ENCODE results near the gene PSMB3. TPM values are rescaled to one million over a fixed set of nuclear protein-coding genes. Genes with fewer than 3 reads are reported as not detected.

Gene PSMB3
- polyA plus RNA-seq, 2 of the 4 experiments (the other 2 are of a cell fraction): 417 to 463 TPM

DNA sequence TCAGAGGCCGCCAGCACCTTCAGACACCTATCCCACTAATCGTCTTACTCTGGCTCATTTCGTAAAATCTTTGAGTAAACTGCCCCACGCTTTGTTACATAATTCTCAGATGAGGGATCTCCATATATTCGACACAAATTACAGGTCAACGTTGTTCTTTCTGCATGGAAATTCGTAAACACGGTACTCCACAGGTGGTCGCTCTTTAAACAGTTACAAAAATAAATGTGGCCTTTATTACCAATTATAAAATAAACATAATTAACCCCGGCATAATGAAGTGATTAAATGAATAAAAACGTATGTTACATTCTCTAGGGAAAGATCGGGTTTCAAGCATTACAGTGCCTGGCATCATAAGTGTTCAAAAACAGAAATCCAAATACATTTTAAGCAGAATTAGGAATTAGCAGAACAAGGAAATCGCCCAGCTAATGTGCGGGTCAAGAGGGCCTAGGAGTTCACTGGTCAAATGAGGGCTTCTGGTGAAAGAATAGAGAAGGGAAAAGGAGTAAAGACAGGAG lies 47.8 kb downstream of the PSMB3 start:
- H3K9me3 ChIP-seq: peaks cover 5% of the 10 kb centered on the region; the same call in 1 of the 3 replicates
- ChIA-PET POLR2A (interaction anchor here (1.1 to 2.2 kb wide), 4 partner anchors 25 to 52 kb away, joined by 3 to 4 read pairs (median 3); partner anchors contain the start of gene CWC25), CTCF (interaction anchor here (1.0 to 2.0 kb wide), 2 partner anchors 13 to 70 kb away, joined by 4 to 5 read pairs; partner anchors contain the start of gene CISD3)
- peaks cover 27% of the 10 kb centered on the region for H3K4me1 ChIP-seq
- TF ChIP-seq FOXS1 (CRISPR knock-in tag; IDR thresholded peaks at IDR 0.05) (no peak), MAZ (IDR thresholded peaks at IDR 0.05; ENCODE audit: borderline replicate concordance, low read depth, low read length) (no peak), JUNB (IDR thresholded peaks at IDR 0.05) (no peak), ZSCAN20 (CRISPR knock-in tag; IDR thresholded peaks at IDR 0.05) (no peak), ZFP36 (IDR thresholded peaks at IDR 0.05; ENCODE audit: borderline replicate concordance, partially characterized antibody) (no peak), CHD2 (IDR thresholded peaks at IDR 0.05; ENCODE audit: low read length, partially characterized antibody) (no peak), HOXB5 (CRISPR knock-in tag; IDR thresholded peaks at IDR 0.05) (0 out of 2 replicates have a peak, but pooled peaks have one; percentile 10), HOXB13 (CRISPR knock-in tag; IDR thresholded peaks at IDR 0.05; ENCODE audit: low read depth) (no peak), CHD4 (IDR thresholded peaks at IDR 0.05; ENCODE audit: borderline replicate concordance) (no peak), CBX2 (IDR thresholded peaks at IDR 0.05; ENCODE audit: borderline replicate concordance, low read depth) (no peak), EP300 (IDR thresholded peaks at IDR 0.05) (no peak), HDAC2 (IDR thresholded peaks at IDR 0.05) (0 out of 2 replicates have a peak, but pooled peaks have one; percentile 23), RFX5 (IDR thresholded peaks at IDR 0.05) (0 out of 2 replicates have a peak, but pooled peaks have one; percentile 7), SMC3 (IDR thresholded peaks at IDR 0.05) (no peak), HMGXB4 (CRISPR knock-in tag; IDR thresholded peaks at IDR 0.05; ENCODE audit: borderline replicate concordance) (no peak), ZNF302 (CRISPR knock-in tag; IDR thresholded peaks at IDR 0.05) (no peak), RAD21 (conservative IDR thresholded peaks at IDR 0.05 in 1 of 2, IDR thresholded peaks at IDR 0.05 in 1 of 2) (no peak), KDM5A (IDR thresholded peaks at IDR 0.05) (no peak), ESRRA (IDR thresholded peaks at IDR 0.05; ENCODE audit: borderline replicate concordance, low read length) (no peak)
- TF ChIP-seq, protein P1, sequence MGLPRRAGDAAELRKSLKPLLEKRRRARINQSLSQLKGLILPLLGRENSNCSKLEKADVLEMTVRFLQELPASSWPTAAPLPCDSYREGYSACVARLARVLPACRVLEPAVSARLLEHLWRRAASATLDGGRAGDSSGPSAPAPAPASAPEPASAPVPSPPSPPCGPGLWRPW (IDR thresholded peaks at IDR 0.05): no peak
- 28% methylated on average over 14 of the region's 14 CpGs for WGBS (ENCODE audit: missing lambda C conversion rate)
- ATAC-seq (no peak; a peak in 1 of 6 replicates), DNase-seq (ENCODE audit: low read depth in 1 of 2, low spot score in 1 of 2) (no peak), FAIRE-seq (no peak)
- H3K27ac ChIP-seq: peak overlapping the region; percentile 92 to 98
- peak overlapping the region; percentile 91 for H3K4me3 ChIP-seq
- peak overlapping the region; percentile 76 for H3K4me2 ChIP-seq

- ATAC-seq (no peak; a peak in 1 of 6 replicates), FAIRE-seq (no peak), DNase-seq (ENCODE audit: low read depth in 1 of 2, low spot score in 1 of 2) (no peak)
- peaks cover 5% of the 10 kb centered on the region; the same call in 1 of the 3 replicates for H3K4me1 ChIP-seq
- WGBS (ENCODE audit: missing lambda C conversion rate): 90% methylated on average over 7 of the region's 7 CpGs
- no peak overlapping the region for H3K4me3 ChIP-seq
- ChIA-PET CTCF (interaction anchor here (0.6 to 1.7 kb wide), 4 partner anchors 13 to 149 kb away, joined by 3 to 6 read pairs (median 4); no protein-coding TSS in a partner anchor), POLR2A (no interaction called here)
- no peak overlapping the region for H3K4me2 ChIP-seq
- H3K27ac ChIP-seq: no peak overlapping the region
- H3K9me3 ChIP-seq: peaks cover 3% of the 10 kb centered on the region; the same call in 1 of the 3 replicates
- TF ChIP-seq JUNB (IDR thresholded peaks at IDR 0.05) (no peak), SREBF2 (IDR thresholded peaks at IDR 0.05) (no peak), POLR2A (IDR thresholded peaks at IDR 0.05; ENCODE audit: low read length) (no peak), ESRRA (IDR thresholded peaks at IDR 0.05; ENCODE audit: borderline replicate concordance, low read length) (no peak), ATOH8 (CRISPR knock-in tag; IDR thresholded peaks at IDR 0.05; ENCODE audit: low read depth) (no peak), HEYL (CRISPR knock-in tag; IDR thresholded peaks at IDR 0.05) (no peak)
- TF ChIP-seq, protein P2, sequence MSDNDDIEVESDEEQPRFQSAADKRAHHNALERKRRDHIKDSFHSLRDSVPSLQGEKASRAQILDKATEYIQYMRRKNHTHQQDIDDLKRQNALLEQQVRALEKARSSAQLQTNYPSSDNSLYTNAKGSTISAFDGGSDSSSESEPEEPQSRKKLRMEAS (IDR thresholded peaks at IDR 0.05): no peak
Observed at GRCh38 chr17:38809828-38810227, 57.3 kb downstream of the PSMB3 start.

Small RNAs within 50 kb of the gene (small RNA-seq; reads per million reads assigned to genes)
- gene MIR4726: 0 to 2.5 (median 0) reads per million in 6 experiments
- 0 to 4.6 (median 1.4) reads per million in 6 experiments for gene RNA5SP440
- gene RNU6-866P: 0 reads per million in 6 experiments

Other genes with a start within 250 kb of the PSMB3 start
- 1.3 and 1.4 TPM in 2 replicates for gene SRCIN1, start 146.8 kb upstream of the PSMB3 start, polyA plus RNA-seq (2011; rRNA removed)
- 2.1 to 3.4 TPM (median 2.6 TPM) in 3 replicates for gene SRCIN1, start 146.8 kb upstream of the PSMB3 start, polyA plus RNA-seq (2017; fragmentation: RNase III; extraction: RNeasy Plus Mini Kit Qiagen cat#74134 plus additional on column Dnase treatment)
- 4.6 and 5.1 TPM in 2 replicates for gene EPOP, start 77.8 kb upstream of the PSMB3 start, polyA plus RNA-seq (2011; rRNA removed)
- gene EPOP, start 77.8 kb upstream of the PSMB3 start, polyA plus RNA-seq (2017; fragmentation: RNase III; extraction: RNeasy Plus Mini Kit Qiagen cat#74134 plus additional on column Dnase treatment): 11.2 to 12.3 TPM (median 12.1 TPM) in 3 replicates
- gene MLLT6, start 47.5 kb upstream of the PSMB3 start, polyA plus RNA-seq (2011; rRNA removed): 24.2 and 28.9 TPM in 2 replicates
- gene MLLT6, start 47.5 kb upstream of the PSMB3 start, polyA plus RNA-seq (2017; fragmentation: RNase III; extraction: RNeasy Plus Mini Kit Qiagen cat#74134 plus additional on column Dnase treatment): 24.6 to 29.9 TPM (median 28.3 TPM) in 3 replicates
- gene CISD3, start 22.4 kb upstream of the PSMB3 start, polyA plus RNA-seq (2011; rRNA removed): 24.5 and 32.6 TPM in 2 replicates
- 33.0 to 35.4 TPM (median 34.3 TPM) in 3 replicates for gene CISD3, start 22.4 kb upstream of the PSMB3 start, polyA plus RNA-seq (2017; fragmentation: RNase III; extraction: RNeasy Plus Mini Kit Qiagen cat#74134 plus additional on column Dnase treatment)
- 19.9 and 21.2 TPM in 2 replicates for gene PCGF2, start 4.4 kb upstream of the PSMB3 start, polyA plus RNA-seq (2011; rRNA removed)
- 33.9 to 43.6 TPM (median 42.5 TPM) in 3 replicates for gene PCGF2, start 4.4 kb upstream of the PSMB3 start, polyA plus RNA-seq (2017; fragmentation: RNase III; extraction: RNeasy Plus Mini Kit Qiagen cat#74134 plus additional on column Dnase treatment)
- 40.3 and 42.5 TPM in 2 replicates for gene PIP4K2B, start 46.8 kb downstream of the PSMB3 start, polyA plus RNA-seq (2011; rRNA removed)
- gene PIP4K2B, start 46.8 kb downstream of the PSMB3 start, polyA plus RNA-seq (2017; fragmentation: RNase III; extraction: RNeasy Plus Mini Kit Qiagen cat#74134 plus additional on column Dnase treatment): 53.7 to 56.7 TPM (median 55.3 TPM) in 3 replicates
- 34.1 and 34.5 TPM in 2 replicates for gene CWC25, start 72.6 kb downstream of the PSMB3 start, polyA plus RNA-seq (2011; rRNA removed)
- 22.5 to 24.2 TPM (median 23.1 TPM) in 3 replicates for gene CWC25, start 72.6 kb downstream of the PSMB3 start, polyA plus RNA-seq (2017; fragmentation: RNase III; extraction: RNeasy Plus Mini Kit Qiagen cat#74134 plus additional on column Dnase treatment)
- 2,297 and 2,715 TPM in 2 replicates for gene RPL23, start 101.0 kb downstream of the PSMB3 start, polyA plus RNA-seq (2011; rRNA removed)
- 2,814 to 3,171 TPM (median 2,969 TPM) in 3 replicates for gene RPL23, start 101.0 kb downstream of the PSMB3 start, polyA plus RNA-seq (2017; fragmentation: RNase III; extraction: RNeasy Plus Mini Kit Qiagen cat#74134 plus additional on column Dnase treatment)
- gene LASP1, start 117.3 kb downstream of the PSMB3 start, polyA plus RNA-seq (2011; rRNA removed): 145 and 152 TPM in 2 replicates
- gene LASP1, start 117.3 kb downstream of the PSMB3 start, polyA plus RNA-seq (2017; fragmentation: RNase III; extraction: RNeasy Plus Mini Kit Qiagen cat#74134 plus additional on column Dnase treatment): 281 to 312 TPM (median 287 TPM) in 3 replicates
- 0.04 TPM in 1 of 2 replicates, not detected in the other for gene FBXO47, start 214.7 kb downstream of the PSMB3 start, polyA plus RNA-seq (2011; rRNA removed)
- 0.04 TPM in 1 of 3 replicates, not detected in the others for gene FBXO47, start 214.7 kb downstream of the PSMB3 start, polyA plus RNA-seq (2017; fragmentation: RNase III; extraction: RNeasy Plus Mini Kit Qiagen cat#74134 plus additional on column Dnase treatment)

Data from A549 (cell line).